Tibial nerve (tissue), 3 donors: ENCODE measurements around the gene TMEM132C.

Experiments used
- POLR2A ChIP-seq, 2 donors: fragments of 450-650 bp; IDR thresholded peaks; one replicate each; pipeline ENCODE4 v1.6.1; 2017; ENCODE audit warnings: antibody characterized with exemption in 2 of 2, mild to moderate bottlenecking in 2 of 2, moderate library complexity in 2 of 2
- TF ChIP-seq, protein P1 (sequence below), 5 experiments: fragments of 200-600 bp in 3 of 5; fragments of 450-650 bp in 2 of 5; sonication (generic) in 3 of 5; IDR thresholded peaks; one replicate each; pipeline ENCODE4 v1.5.1; 2016 to 2019; ENCODE audit warnings: antibody characterized with exemption in 5 of 5, mild to moderate bottlenecking in 3 of 5, moderate library complexity in 2 of 5

DNA sequence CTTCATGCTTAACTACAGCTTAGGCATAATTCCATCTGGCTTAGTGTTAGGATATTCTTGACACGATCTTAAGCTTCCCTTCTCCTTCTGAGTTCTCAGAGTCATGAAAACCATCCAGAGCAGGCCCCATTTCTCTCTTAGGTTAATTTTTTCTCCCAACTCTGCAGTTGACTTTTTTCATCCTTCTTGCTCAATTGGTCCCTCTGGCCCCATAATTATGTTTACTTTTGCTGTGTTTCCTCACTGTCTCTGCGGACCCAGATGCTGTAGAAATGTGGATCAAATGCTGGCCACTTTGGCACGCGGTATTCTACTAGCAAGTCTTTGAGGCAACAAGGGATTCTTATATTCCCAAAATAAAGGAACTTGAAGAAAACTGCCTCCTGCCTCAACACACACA, 9.5 kb downstream of the TMEM132C start:
- TF ChIP-seq, protein P1, sequence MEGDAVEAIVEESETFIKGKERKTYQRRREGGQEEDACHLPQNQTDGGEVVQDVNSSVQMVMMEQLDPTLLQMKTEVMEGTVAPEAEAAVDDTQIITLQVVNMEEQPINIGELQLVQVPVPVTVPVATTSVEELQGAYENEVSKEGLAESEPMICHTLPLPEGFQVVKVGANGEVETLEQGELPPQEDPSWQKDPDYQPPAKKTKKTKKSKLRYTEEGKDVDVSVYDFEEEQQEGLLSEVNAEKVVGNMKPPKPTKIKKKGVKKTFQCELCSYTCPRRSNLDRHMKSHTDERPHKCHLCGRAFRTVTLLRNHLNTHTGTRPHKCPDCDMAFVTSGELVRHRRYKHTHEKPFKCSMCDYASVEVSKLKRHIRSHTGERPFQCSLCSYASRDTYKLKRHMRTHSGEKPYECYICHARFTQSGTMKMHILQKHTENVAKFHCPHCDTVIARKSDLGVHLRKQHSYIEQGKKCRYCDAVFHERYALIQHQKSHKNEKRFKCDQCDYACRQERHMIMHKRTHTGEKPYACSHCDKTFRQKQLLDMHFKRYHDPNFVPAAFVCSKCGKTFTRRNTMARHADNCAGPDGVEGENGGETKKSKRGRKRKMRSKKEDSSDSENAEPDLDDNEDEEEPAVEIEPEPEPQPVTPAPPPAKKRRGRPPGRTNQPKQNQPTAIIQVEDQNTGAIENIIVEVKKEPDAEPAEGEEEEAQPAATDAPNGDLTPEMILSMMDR (IDR thresholded peaks at IDR 0.05) = no peak
- TF ChIP-seq POLR2A (IDR thresholded peaks at IDR 0.05) = no peak
